ENCODE results near the gene GRN.
A peak's percentile ranks its signal among the peaks of the same experiment; 100 is the strongest.
"Not testable (repeated sequence)": the region's sequence is repeated elsewhere in the genome, so short reads cannot be mapped to it uniquely, and the experiment has no call there.

The GRN gene

GRCh38 chr17:44347206-44348055, 2.3 kb downstream of the GRN start:
- not testable (repeated sequence) for DNase-seq

DNA sequence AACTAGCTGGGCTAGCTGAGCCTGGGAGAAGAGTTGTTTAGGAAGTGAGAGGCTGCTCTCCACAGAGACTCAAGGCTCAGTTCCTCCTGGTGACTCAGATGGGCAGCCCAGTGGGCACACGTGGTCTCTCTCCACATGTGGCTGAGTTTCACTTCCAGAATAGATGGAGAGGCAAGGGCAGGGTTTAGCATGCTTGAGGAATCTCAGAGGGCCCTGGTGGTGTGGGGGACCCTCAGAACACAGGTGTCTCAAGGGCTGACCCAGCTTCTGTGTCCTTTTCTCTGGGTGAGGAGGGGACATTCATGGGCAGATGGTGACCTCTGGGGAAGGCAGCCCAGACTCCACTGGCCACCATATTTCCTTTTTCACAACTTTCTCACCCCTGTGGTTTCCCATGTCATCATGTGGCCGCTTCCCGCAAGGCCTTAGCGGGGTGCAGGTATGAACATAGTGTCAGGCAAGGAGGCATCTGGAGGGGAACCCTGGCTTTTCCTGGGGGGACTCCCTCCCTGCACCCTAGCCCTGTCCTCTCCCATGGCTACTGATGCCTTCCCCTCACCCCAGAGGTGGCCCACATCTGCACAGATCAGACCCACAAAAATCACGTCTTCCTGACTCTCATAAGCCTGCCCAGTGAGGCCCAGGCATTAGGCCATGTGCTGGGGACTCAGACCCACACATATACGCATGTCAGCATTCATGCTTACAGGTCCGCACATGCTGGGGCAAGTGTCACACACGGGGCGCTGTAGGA, 3.3 kb downstream of the GRN start:
- no peak for DNase-seq

DNA sequence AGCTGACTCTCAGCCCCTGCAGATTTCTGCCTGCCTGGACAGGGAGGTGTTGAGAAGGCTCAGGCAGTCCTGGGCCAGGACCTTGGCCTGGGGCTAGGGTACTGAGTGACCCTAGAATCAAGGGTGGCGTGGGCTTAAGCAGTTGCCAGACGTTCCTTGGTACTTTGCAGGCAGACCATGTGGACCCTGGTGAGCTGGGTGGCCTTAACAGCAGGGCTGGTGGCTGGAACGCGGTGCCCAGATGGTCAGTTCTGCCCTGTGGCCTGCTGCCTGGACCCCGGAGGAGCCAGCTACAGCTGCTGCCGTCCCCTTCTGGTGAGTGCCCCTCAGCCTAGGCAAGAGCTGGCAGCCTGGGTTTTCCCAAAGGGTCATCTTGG, 3.9 kb downstream of the GRN start:
- no peak for DNase-seq

- no peak for DNase-seq
Observed at GRCh38 chr17:44349553-44350070, 4.5 kb downstream of the GRN start.

DNA sequence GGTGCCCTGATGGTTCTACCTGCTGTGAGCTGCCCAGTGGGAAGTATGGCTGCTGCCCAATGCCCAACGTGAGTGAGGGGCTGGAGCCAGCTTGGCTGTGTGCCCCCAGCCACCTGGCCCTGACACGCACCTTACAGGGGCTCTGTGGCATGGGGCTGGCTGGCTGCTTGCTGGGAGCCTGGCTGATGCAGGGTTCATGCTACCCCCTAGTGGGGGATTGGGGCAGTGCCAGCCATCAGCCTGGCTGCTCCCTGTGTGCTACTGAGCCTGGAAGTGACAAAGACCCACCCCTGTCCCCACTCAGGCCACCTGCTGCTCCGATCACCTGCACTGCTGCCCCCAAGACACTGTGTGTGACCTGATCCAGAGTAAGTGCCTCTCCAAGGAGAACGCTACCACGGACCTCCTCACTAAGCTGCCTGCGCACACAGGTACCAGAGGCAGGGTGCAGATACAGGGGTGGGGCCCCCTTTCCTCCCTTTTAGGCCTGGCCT, 5.7 kb downstream of the GRN start:
- peak; percentile 22 for DNase-seq

GRCh38 chr17:44351464-44351863, 6.4 kb downstream of the GRN start:
- no peak for DNase-seq

- DNase-seq, result no peak
Observed at GRCh38 chr17:44351961-44352827, 7.1 kb downstream of the GRN start.

DNA sequence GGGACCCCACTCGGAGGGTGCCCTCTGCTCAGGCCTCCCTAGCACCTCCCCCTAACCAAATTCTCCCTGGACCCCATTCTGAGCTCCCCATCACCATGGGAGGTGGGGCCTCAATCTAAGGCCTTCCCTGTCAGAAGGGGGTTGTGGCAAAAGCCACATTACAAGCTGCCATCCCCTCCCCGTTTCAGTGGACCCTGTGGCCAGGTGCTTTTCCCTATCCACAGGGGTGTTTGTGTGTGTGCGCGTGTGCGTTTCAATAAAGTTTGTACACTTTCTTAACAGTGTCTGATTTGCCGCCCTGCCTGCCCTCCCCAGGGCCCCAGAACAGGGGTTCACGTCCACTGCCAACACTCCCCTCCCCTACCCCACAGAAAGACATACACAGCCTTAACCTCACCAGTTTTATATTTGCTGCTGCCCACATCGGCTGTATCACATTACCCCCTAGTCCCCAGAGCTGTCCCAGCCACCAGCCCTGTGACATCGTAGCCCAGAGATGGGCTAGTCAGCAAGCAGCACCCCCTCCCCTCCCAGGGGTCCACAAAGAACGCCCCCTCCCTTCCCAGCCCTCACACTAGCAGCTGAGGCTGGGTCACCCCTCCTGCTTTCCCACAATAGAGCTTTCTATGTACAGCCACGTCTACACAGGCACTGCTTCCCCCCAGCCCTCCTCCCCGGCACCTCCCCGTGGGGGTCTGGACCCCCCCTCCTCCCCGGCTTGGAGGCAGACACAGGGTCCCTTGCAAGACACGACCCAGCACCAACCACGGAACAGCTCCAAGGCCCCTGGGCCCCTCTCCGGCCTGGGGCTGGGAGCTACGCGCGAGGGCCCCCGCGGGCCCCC, 7.9 kb downstream of the GRN start:
- no peak for DNase-seq

GRCh38 chr17:44353672-44354331, 8.7 kb downstream of the GRN start:
- DNase-seq, result peak; percentile 51

DNA sequence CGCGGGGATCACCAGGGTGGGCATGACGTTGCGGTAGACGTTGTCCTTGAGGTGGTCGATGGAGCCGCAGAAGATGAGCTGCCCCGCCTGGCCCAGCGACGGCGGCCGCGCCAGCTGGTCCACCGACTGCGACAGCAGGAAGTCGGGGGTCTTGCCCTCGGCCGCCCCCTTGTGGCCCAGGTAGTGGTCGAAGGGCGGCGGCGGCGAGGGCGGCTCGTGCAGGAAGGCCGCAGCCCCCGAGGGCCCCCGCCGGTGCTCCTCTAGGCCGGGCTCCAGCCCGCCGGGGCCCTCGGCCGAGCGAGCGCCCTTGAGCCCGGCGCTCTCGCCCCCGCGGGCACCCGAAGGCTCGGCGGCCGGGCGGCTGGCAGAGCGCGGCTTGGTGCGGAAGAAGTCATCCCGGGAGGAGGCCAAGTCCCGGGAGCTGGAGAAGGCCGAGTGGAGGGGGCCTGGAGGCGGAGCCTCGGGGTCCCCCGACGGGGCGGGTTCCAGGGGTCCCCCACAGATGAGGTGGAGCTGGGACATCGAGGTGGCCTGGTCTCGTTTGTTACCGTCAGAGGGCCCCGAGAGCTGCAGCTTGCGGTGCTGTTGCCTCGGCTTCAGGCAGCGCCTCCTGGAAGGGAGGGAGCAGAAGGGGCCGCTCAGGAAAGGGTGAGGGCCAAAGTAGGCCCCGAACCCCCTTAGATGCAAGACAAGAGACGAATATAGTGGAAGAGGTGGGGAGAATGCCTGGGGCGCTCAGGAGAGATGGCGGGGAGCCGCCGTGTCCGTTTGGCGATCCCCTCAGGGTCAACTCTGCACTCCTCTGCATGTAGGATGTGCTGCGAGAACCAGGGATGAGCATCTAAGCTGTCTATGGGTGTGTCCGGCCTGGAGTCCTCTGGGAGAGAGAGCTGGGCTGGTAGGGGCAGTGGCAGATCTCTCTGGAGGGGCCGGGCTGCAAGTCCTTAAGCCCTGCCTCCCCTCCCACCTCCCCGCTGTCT, 9.8 kb downstream of the GRN start:
- peak; percentile 36 for DNase-seq

GRCh38 chr17:44355642-44356099, 10.6 kb downstream of the GRN start:
- no peak for DNase-seq

GRCh38 chr17:44356241-44356640, 11.1 kb downstream of the GRN start:
- no peak for DNase-seq

GRCh38 chr17:44358066-44358465, 13.0 kb downstream of the GRN start:
- no peak for DNase-seq

- no peak for DNase-seq
Observed at GRCh38 chr17:44359006-44359405, 13.9 kb downstream of the GRN start.

DNA sequence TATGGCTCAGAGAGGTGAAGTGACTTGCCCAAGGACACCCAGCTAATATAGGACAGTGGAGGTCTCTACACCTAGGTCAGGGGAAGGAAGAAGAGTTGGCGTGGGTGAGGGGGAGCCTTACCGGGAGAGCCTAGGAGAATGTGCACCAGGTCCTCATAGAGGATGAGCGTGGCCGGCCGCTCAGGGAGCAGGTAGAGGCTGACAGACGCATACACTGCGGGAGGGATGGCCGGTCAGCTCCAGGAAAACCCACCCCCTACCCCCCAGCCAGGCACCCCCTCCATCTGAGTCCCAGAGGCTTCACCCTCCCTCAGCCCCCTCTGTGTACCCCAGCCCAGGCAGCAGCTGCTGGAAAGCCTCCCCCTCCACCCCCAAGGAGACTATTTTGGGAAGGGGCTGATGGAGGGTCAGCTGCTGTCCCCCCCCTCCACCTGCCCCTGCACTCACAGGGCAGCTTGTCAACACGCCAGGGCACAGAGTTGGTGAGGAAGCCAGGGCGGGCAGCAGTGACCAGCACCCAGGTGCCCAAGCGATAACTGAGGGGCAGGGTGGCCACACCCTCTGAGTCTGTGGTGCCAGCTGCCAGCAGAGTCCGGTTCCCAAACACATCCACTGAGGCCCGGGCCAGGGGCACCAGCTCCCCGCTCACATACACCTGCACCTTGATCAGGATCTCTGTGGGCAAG, 14.5 kb downstream of the GRN start:
- DNase-seq, result no peak

DNA sequence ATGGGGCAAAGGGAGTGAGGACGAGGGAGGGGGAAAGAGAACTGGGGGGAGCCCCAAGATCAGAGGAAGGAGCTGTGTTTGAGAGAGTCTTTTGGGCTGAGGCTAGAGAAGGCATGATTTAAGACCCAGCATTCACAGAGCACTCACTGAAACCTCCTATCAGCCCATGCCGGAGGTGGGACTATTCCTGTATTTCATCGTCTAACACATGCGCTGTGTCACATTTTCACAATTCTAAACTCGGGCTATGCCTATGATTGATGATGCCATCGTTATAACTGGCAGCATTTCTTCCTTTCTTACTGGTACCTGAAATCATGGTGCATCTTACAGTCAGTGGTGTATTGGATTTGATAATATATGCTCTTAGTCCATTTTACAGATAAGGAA, 15.0 kb downstream of the GRN start:
- no peak for DNase-seq

GRCh38 chr17:44360826-44361225, 15.7 kb downstream of the GRN start:
- no peak for DNase-seq

DNA sequence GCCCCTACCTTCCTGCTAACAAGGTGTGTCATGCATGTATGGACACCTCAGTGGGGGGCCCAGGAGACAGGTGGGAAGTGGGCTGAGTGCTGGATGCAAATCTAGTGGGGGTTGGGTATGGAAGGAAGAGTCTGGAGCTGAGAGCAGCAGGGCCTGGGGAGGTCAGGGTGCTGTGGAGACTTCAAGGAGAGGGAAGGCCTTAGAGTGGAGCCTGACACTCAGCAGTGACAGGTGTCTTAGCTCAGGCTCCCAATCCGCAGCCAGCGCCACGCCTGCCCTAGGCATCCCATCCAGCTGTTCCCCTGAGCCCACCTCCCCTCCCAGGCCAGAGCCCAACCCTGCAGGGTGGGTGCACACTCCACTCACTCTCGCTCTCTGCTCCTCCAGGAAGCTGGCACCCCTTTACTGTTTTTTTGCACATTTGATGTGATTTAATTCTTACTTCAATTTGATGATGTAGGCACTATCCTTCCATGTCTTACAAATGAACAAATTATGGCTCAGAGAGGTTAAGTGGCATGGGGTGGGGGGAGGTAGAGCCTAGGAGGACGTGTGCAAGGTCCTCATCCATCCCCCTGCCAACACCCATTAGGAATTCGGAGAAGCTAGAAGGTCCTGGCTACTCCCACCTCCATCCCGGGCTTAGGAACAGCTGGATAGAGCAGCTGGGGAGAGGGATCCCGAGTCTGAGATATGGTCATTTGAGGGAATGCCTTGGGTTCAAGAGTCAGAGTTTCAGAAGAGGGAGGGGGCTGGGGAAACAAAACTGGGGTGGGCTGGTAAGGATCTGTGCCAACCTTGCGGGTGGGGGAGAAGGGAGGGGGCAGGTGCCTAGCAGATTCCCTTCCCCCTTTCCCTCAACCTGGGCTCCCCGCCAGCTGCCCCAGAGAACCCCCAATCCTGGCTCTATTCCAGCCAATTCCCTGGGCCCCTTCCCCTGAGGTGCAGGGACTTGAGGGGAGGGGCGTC, 16.5 kb downstream of the GRN start:
- no peak for DNase-seq
